Measurements from ENCODE around the gene GNB1. TPM values are rescaled to one million over a fixed set of nuclear protein-coding genes. Genes with fewer than 3 reads are reported as not detected.
"Not testable (repeated sequence)": the region's sequence is repeated elsewhere in the genome, so short reads cannot be mapped to it uniquely, and the experiment has no call there.

GNB1 gene
- total RNA-seq, 1 donor from 2014 or later = 116 TPM

DNA sequence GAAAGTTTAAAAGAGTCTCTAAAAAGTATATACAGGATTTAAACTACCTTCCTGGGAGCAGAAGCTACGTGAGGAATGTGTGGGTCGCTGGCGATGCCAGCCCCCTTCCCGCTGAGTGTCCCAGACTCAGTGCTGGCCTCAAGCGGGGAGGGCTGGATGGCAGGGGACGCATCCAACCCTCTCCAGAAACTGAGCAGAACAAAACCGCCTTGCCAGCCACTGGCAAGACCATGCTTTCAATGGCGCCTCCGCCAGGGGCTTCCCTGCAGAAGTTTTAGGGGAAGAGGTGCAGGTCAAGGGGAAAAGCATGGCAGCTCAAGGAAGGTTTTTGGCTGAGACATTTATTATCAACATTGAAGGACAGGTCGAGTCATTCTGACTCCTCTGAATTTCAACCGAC, 138.7 kb downstream of the GNB1 start:
- no peak for TF ChIP-seq CTCF (IDR thresholded peaks at IDR 0.05; ENCODE audit: insufficient read depth, low read length, severe bottlenecking)
- H3K36me3 ChIP-seq (ENCODE audit: control insufficient read depth, insufficient read depth, low read length) = peaks cover 32% of the 10 kb centered on the region
- FAIRE-seq = no peak

GRCh38 chr1:1749941-1750340, 140.9 kb downstream of the GNB1 start:
- peaks cover 16% of the 10 kb centered on the region for H3K36me3 ChIP-seq (ENCODE audit: control insufficient read depth, insufficient read depth, low read length)
- not testable (repeated sequence) for FAIRE-seq; H3K4me3 ChIP-seq (ENCODE audit: low read depth, low read length); H3K27me3 ChIP-seq (ENCODE audit: control insufficient read depth, insufficient read depth, low read length); DNase-seq (ENCODE audit: low read depth)

More for the DNA sequence above, 138.7 kb downstream of the GNB1 start:
- no peak for DNase-seq (ENCODE audit: low read depth)
- Histone ChIP-seq H3K27me3 (ENCODE audit: control insufficient read depth, insufficient read depth, low read length) (no peaks in the 10 kb centered on the region), H3K4me3 (ENCODE audit: low read depth, low read length) (no peak overlapping the region)

DNA sequence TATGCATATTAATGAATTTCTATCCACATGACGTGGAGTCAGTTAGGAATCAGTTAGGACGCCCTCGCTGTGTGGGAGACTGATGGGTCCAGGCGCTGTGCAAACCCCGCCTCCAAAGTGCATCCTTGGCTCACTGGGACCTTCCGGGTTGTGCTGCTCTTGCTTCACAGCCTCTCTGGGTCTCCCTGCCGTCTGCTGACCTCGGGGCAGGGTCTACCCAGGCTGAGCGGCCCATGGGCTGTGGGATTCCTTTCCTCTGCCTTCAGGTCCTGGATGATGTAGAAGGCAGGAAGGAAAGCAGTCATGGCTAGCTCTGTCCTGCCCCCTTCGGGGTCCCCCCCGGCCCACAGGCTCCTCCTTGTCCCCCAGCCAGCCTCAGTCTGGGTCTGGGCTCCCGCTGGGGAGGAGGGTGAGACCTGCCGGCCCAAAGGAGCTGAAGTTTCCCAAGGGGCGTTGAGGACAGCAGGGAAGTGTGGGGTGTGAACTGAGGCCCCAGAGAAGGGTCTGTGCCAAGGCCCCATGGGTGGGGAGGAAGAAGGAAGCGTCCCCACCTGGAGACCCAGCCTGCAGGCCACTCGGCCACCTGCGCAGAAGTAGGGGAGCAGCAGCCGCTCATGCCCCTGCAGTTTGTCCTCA, 142.1 kb downstream of the GNB1 start:
- no peak for TF ChIP-seq CTCF (IDR thresholded peaks at IDR 0.05; ENCODE audit: insufficient read depth, low read length, severe bottlenecking)
- no peaks in the 10 kb centered on the region for H3K27me3 ChIP-seq (ENCODE audit: control insufficient read depth, insufficient read depth, low read length)
- DNase-seq (ENCODE audit: low read depth) (no peak), FAIRE-seq (no peak)
- peaks cover 10% of the 10 kb centered on the region for H3K36me3 ChIP-seq (ENCODE audit: control insufficient read depth, insufficient read depth, low read length)
- no peak overlapping the region for H3K4me3 ChIP-seq (ENCODE audit: low read depth, low read length)

GRCh38 chr1:1746566-1746909, 144.3 kb downstream of the GNB1 start:
- not testable (repeated sequence) for DNase-seq (ENCODE audit: low read depth); H3K36me3 ChIP-seq (ENCODE audit: control insufficient read depth, insufficient read depth, low read length); H3K27me3 ChIP-seq (ENCODE audit: control insufficient read depth, insufficient read depth, low read length); FAIRE-seq; H3K4me3 ChIP-seq (ENCODE audit: low read depth, low read length)

GRCh38 chr1:1745651-1746565, 145.0 kb downstream of the GNB1 start:
- not testable (repeated sequence) for H3K36me3 ChIP-seq (ENCODE audit: control insufficient read depth, insufficient read depth, low read length); H3K27me3 ChIP-seq (ENCODE audit: control insufficient read depth, insufficient read depth, low read length); FAIRE-seq
- peak; percentile 9 for DNase-seq (ENCODE audit: low read depth)
- H3K4me3 ChIP-seq (ENCODE audit: low read depth, low read length) = peak overlapping the region; percentile 36

DNA sequence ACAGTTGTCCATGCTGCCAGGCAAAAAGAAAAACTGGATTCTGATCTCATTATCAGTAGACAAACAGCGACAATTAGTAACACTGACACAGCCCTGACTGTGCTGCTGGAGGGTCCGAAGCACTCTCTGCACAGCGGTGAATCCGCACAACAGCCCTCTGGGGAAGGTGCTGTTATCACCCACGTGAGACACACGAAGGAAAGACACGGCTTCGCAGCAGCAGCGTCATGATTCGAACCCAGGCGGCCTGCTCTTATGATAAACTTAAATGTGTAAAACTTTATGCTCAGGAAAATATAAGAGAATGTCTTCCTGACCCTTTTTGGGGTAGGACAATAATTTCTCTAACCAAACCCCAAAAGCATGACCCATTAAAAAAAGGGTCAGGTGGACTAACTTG, 148.4 kb downstream of the GNB1 start:
- H3K27me3 ChIP-seq (ENCODE audit: control insufficient read depth, insufficient read depth, low read length); DNase-seq (ENCODE audit: low read depth); FAIRE-seq; H3K4me3 ChIP-seq (ENCODE audit: low read depth, low read length); H3K36me3 ChIP-seq (ENCODE audit: control insufficient read depth, insufficient read depth, low read length): not testable (repeated sequence)

GRCh38 chr1:1741013-1741412, 149.9 kb downstream of the GNB1 start:
- H3K4me3 ChIP-seq (ENCODE audit: low read depth, low read length); FAIRE-seq; H3K27me3 ChIP-seq (ENCODE audit: control insufficient read depth, insufficient read depth, low read length); H3K36me3 ChIP-seq (ENCODE audit: control insufficient read depth, insufficient read depth, low read length): not testable (repeated sequence)
- DNase-seq (ENCODE audit: low read depth) = peak; percentile 94

- H3K4me3 ChIP-seq (ENCODE audit: low read depth, low read length); H3K27me3 ChIP-seq (ENCODE audit: control insufficient read depth, insufficient read depth, low read length); H3K36me3 ChIP-seq (ENCODE audit: control insufficient read depth, insufficient read depth, low read length); DNase-seq (ENCODE audit: low read depth): not testable (repeated sequence)
- FAIRE-seq = peak; percentile 81
Observed at GRCh38 chr1:1738799-1739337, 152.0 kb downstream of the GNB1 start.

DNA sequence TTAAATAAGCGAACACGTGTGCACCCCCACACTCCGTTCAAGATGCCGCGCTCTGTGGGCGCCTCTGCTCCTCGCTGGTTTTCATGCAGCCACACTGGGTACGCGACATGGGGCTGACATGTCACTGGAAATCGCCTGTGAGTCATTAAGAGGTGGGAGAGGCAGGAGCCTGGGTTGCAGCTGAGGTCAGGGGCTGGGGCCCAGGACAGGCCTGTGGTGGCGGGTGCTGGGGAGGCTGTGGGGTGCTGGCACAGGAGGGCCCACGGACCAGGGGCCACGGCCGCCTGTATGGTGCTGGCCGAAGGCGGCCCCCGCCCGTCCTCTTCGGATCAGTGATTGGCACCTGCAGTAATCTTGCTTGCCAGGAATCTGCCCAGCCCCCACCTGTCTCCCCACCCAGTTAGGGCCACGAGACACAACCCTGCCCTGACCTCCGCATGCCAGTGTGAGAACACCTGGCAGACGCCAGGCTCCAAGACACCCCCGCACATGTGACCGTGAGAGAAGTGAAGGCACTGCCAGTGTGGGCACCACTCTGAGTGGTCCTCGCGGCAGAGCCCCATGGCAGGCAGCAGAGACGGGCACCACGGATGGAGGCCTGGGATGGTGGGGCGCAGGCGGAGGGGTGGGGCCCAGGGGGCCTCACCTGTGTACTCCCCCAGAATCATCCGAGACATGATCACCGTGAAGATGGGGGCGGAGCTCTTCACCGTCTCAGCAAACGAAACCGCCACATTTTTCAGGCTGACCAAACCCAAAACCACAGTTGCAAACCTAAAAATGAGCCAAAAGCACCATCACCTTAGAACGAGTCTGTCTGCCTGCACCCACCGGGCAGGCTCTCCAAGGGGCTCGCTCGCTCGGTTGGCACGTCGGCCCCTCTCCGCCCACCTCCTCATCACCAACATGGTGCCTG, 153.0 kb downstream of the GNB1 start:
- FAIRE-seq; DNase-seq (ENCODE audit: low read depth); H3K4me3 ChIP-seq (ENCODE audit: low read depth, low read length); H3K36me3 ChIP-seq (ENCODE audit: control insufficient read depth, insufficient read depth, low read length); H3K27me3 ChIP-seq (ENCODE audit: control insufficient read depth, insufficient read depth, low read length): not testable (repeated sequence)
